ENCODE measurements around the gene SEC14L5.
"Not testable (repeated sequence)": the region's sequence is repeated elsewhere in the genome, so short reads cannot be mapped to it uniquely, and the experiment has no call there.

The SEC14L5 gene

DNA sequence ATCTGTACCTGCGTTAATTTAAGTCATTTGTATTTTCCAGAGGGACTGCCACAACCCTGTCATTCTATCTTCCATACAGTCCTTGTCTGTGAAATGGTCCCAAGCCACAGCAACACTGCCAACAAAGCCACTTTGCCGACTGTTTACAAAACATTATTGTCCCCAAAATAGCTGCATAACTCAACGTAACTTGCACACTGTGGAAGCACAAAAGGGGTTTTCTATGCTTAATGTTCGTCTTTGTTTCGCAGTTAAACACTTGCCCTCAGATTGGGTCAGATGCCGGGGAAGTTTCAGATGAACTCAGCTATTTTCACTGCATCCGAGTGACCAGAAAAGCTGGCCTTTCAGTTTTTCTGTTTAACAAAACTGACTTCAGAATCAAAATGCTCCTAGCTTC lies 4.6 kb downstream of the SEC14L5 start:
- TF ChIP-seq, protein P1, sequence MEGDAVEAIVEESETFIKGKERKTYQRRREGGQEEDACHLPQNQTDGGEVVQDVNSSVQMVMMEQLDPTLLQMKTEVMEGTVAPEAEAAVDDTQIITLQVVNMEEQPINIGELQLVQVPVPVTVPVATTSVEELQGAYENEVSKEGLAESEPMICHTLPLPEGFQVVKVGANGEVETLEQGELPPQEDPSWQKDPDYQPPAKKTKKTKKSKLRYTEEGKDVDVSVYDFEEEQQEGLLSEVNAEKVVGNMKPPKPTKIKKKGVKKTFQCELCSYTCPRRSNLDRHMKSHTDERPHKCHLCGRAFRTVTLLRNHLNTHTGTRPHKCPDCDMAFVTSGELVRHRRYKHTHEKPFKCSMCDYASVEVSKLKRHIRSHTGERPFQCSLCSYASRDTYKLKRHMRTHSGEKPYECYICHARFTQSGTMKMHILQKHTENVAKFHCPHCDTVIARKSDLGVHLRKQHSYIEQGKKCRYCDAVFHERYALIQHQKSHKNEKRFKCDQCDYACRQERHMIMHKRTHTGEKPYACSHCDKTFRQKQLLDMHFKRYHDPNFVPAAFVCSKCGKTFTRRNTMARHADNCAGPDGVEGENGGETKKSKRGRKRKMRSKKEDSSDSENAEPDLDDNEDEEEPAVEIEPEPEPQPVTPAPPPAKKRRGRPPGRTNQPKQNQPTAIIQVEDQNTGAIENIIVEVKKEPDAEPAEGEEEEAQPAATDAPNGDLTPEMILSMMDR (IDR thresholded peaks at IDR 0.05; ENCODE audit: extremely low read depth, insufficient read depth, missing control alignments), result no peak
- no peak for DNase-seq (ENCODE audit: low spot score)
- in situ Hi-C loops (cut with MboI; ENCODE audit: low pct_unique_long_range_greater_than_20kb, low sequenced_read_pairs, unreplicated experiment), result no loop called here

DNA sequence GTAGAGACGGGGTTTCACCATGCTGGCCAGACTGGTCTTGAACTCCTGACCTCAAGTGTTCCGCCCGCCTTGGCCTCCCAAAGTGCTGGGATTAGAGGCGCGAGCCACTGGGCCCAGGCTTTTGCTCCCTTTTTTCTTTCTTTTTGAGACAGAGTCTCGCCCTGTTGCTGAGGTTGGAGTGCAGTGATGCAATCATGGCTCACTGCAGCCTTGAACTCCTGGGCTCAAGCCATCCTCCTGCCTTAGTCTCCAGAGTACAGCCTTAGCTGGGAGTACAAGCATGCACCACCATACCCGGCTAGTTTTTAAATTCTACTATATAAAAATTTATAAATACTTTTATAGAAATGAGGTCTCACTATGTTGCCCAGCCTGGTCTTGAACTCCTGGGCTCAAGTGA lies 5.4 kb downstream of the SEC14L5 start:
- DNase-seq (ENCODE audit: low spot score); in situ Hi-C loops (cut with MboI; ENCODE audit: low pct_unique_long_range_greater_than_20kb, low sequenced_read_pairs, unreplicated experiment): not testable (repeated sequence)

DNA sequence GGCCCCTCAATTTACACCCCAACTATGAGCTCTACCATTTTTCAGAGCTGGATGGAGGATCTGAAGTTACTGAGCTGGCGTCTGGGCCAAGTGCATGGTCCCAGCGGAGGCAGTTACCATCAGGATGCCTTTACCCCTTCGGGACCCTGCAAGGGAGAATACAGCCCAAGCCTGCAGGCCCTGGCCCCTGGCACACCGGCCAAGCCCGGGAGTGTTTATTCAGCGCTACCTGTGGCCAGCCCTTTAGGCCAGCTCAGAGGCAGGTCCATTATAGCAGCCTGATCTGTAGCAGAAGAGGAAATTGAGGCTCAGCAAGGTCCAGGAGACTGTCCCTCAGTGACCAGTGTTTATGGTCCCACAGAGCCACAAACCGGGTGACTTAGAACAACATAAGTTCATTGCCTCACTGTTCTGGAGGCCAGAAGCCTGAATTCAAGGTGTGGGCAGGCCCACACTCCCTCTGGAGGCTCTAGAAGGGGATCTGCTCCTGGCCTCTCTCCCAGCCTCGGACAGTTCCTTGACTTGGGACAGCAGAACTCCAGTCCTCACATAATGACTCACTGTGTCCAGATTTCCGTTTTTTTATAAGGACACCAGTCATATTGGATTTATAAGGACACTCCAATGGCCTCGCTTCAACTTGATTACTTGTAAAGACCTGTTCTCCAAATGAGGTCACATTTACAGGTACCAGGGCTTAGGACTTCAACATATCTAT lies 8.8 kb downstream of the SEC14L5 start:
- in situ Hi-C loops (cut with MboI; ENCODE audit: low pct_unique_long_range_greater_than_20kb, low sequenced_read_pairs, unreplicated experiment), result no loop called here
- DNase-seq (ENCODE audit: low spot score), result no peak
- TF ChIP-seq, protein P1 (IDR thresholded peaks at IDR 0.05; ENCODE audit: extremely low read depth, insufficient read depth, missing control alignments), result no peak

DNA sequence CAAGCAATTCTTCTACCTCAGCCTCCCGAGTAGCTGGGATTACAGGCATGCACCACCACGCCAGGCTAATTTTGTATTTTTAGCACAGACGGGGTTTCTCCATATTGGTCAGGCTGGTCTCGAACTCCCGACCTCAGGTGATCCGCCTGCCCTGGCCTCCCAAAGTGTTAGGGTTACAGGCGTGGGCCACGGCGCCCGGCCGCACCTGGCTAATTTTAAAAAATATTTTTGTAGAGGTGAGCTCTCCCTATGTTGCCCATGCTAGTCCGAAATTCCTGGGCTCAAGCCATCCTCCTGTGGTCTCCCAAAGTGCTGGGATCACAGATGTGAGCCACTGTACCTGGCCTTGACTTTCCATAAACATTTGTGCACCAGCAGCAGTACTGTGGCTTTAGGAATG lies 10.1 kb downstream of the SEC14L5 start:
- DNase-seq (ENCODE audit: low spot score); in situ Hi-C loops (cut with MboI; ENCODE audit: low pct_unique_long_range_greater_than_20kb, low sequenced_read_pairs, unreplicated experiment): not testable (repeated sequence)

DNA sequence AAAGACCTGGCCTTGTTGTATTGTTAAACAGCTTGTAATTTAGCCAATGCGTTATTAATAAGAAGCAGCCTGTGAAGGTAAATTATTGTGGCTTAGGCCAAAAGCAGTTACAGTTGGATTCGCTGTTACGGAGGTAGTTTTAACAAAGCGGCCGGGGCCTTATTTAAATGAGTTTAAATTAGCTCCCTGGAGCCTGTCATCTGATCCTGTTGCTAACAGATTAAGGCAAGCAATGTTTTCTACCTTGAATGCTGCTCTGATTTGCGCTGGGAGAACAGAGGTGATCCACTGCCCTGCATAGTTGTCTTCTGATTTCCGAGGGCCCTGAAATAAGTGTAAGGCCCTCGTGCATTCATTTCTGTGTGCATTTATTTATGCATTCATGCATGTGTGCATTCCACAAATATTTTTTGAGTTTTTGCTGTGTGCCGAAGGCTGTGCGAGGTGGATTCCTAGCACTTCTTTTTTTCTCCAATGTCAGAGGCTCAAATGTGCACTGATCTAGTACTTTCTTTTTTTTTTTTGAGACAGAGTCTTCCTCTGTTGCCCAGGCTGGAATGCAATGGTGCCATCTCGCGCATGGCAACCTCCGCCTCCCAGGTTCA lies 10.9 kb downstream of the SEC14L5 start:
- DNase-seq (ENCODE audit: low spot score), result no peak
- in situ Hi-C loops (cut with MboI; ENCODE audit: low pct_unique_long_range_greater_than_20kb, low sequenced_read_pairs, unreplicated experiment), result no loop called here
- TF ChIP-seq, protein P1 (IDR thresholded peaks at IDR 0.05; ENCODE audit: extremely low read depth, insufficient read depth, missing control alignments), result no peak

DNA sequence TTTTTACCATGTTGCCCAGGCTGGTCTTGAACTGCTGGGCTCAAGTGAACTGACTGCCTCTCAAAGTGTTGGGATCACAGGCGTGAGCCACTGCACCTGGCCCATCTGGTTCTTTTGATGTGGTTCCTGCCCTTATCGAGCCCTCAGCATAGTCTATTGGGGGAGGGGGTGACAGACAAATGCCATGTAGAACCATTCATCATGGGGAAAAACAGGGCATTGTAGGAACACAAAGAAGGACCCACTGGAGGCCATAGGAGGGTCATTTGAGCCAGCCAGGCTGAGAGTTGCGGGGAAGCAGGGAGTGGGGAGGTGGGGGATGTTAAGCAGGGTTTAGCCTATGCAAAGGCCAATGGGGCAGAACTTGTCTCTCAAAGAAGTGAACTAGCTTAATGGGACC lies 11.9 kb downstream of the SEC14L5 start:
- TF ChIP-seq, protein P1 (IDR thresholded peaks at IDR 0.05; ENCODE audit: extremely low read depth, insufficient read depth, missing control alignments), result no peak
- no peak for DNase-seq (ENCODE audit: low spot score)
- in situ Hi-C loops (cut with MboI; ENCODE audit: low pct_unique_long_range_greater_than_20kb, low sequenced_read_pairs, unreplicated experiment), result no loop called here

DNA sequence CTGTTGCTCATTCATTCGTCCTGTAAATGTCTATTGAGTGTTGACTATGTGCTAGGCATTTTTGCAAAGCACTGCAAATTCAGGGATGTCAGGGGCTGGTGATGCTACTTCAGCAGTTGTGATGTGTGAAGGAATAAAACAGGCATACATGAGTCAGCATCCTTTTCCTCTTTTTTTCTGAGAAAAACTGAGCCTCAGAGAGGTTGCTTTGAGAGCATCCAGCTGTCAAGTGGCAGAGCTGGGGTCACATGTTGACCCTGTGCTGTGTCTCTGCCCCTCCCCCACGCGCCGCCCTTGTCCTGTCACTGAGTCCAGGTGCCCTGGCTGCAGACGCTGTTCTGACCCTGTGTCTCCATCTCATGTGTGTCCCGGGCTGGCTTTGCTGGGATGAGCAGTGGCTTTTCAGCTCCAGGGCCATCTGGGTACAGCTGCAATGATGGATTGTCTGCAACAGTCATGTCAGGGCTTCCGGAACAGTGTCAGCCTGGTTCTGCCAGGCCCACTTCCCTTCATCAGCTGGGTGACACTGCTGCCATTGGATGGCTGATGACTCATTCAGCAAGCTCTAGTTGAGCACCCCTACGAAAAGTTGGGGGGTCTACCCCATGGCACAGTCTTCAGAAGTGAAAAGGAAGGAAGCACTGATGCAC lies 14.9 kb downstream of the SEC14L5 start:
- in situ Hi-C loops (cut with MboI; ENCODE audit: low pct_unique_long_range_greater_than_20kb, low sequenced_read_pairs, unreplicated experiment), result no loop called here
- no peak for DNase-seq (ENCODE audit: low spot score)
- TF ChIP-seq, protein P1 (IDR thresholded peaks at IDR 0.05; ENCODE audit: extremely low read depth, insufficient read depth, missing control alignments), result no peak
